Measurements from ENCODE around the gene GARIN3.

The GARIN3 gene

DNA sequence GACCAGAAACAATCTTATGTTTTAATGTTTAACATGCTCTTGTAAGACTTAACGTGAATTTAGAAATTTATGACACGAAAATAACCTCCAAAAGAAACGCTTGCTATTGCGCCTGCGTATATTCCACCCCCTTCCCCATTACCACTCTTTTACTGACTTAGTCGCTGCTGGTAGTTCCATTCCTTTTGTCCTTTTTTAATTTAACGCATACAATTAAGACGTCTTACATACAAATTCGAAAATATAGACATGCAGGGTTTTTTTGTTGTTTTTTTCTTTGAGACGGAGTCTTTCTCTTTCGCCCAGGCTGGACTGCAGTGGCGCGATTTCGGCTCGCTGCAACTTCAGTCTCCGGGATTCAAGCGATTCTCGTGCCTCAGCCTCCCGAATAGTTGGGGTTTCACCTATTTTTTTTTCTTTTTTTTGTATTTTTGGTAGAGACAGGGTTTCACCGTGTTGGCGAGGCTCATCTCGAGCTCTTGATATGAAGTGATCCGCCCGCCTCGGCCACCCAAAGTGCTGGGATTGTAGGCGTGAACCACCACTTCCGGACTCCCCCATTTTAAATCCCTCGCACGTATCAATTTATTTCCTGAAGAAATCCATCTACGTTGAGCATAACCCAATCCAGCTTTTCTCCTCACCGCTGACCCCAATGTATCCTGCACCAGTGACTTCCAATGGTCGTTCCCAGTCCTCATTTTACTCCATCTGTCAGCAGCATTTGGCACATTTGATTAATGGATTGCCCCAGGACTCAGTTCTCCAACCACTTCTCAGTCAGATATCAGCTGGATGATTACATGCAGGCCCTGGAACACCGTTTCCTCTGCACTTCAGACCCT, 22.7 kb downstream of the GARIN3 start:
- DNase-seq (ENCODE audit: low read depth): peak; percentile 32

DNA sequence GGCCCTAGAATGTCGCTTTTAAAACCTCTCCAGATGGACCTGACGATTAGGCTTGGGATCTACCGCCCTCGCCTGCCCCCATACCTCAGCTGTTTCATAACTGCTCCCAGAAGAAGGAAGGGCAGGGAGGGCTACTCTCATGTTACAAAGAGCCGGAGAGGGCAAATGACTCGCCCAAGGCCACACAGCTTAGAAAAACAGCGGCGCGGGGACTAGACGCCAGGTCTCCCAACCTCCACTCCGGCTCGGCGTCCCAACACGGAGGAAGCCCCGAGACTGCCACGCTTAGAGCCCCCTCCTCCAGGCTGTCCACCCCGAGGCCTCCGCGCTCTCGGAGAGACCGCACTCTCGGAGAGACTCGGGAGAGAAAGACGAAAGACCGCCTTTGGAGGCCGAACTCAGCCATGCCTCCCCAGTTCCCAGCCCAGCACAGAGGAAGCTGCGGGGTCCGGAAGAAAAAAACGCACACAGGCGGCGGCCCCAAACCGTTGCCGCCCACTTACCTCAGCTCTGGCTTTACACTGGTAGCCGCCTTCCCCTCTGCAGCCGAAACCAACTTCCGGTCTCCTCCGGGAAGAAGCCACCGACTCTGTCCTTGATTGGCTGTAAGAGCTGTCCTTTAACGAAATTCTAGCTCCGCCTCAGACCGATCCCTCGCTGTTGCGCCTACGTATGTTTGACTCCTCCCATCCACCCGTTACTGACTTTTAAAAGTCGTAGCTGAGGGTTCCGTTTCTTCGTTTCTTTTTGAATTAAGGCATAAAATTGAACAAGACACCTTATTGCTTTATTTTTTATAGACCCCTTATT, 23.5 kb downstream of the GARIN3 start, which contains the start of gene MED7:
MED7 (minus strand) TSS at position 549 of the 810 bp plus-strand sequence. CDS start 3,434 bp downstream, outside the sequence.
- DNase-seq (ENCODE audit: low read depth): peak; percentile 86

DNA sequence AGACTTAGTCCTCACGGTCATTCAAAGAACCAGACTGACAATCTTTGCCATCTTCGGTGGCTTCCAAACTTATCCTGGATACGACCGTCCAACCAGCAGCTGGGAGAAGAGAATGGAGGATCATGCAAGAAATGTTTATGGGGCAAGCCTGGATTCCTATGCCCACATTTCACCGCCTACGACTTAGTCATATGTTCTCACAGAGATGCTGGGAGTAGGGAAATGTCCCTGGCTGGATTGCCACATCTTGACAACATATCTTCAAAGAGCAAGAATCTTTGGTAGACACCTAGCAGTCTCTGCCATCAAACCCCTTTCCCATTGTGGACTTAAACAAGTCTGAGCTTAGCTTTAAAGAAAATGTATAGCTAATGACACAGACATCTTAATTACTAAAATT, 28.4 kb downstream of the GARIN3 start:
- DNase-seq (ENCODE audit: low read depth): no peak

DNA sequence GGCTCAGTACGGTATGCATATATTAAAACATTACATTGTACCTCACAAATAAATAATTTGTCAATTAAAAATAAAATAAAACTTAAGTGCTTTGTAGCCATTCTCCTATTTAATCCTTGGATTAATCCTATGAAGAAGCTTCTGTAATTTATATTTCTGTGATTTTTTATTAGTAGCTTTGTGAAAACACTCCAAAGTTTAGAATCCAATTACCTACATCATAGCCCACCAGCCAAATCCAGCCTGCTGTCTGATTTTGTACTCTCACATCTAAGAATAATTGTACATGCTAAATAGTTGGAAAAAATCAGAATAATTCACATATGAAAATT, 33.8 kb downstream of the GARIN3 start:
- no peak for DNase-seq (ENCODE audit: low read depth)

DNA sequence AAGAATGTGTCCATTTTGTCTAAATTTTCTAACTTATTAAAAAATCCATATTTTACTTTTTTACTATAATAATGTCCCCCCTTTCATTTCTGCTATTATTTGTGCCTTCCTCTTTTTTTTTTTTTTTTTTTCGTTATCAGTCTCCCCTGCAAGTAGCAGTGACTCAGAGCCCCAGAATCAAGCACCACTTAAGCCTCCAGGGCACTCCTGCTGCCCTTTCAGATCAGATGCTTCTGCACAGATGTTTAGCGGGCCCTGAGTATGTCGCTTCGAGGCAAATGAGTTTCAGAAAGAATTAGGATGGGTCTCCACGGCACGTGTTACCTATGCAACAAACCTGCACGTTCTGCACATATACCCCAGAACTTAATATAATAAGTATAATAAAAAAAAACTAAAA, 35.1 kb downstream of the GARIN3 start:
- DNase-seq (ENCODE audit: low read depth): no peak

DNA sequence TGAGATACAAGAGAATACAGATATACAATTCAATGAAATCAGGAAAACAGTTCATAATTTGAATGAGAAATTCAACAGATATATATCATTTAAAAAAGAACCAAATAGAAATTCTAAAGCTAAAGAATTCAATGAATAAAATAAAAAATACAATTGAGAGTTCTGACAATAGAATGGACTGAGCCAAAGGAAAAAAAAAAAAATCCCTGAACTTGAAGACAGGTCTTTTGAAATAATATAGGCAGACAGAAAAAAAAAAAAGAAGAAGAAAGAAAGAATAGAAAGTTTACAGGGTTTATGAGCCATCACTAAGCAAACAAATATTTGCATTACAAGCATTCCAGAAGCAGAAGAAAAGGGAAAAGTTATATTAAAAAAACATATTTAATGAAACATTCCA, 44.4 kb downstream of the GARIN3 start:
- DNase-seq (ENCODE audit: low read depth): no peak

DNA sequence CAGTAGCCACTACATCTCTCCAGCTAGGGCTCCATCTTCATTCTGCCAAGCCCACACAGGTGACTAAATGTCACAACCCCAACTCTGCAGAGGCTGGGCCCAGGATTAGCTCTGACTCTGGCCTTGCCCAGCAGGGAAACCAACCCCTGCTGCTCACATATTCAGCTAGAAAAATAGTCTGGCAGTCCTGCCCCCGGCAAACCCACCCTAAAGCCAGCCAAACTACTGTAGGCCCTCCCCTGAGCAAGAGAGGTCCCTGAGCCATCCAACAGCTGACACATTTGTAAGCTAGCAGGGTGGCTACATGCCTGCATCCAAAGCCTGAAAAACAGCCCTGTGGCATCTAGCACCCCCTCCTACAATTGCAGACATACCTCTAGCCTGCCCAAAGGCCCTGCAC, 46.0 kb downstream of the GARIN3 start:
- no peak for DNase-seq (ENCODE audit: low read depth)

DNA sequence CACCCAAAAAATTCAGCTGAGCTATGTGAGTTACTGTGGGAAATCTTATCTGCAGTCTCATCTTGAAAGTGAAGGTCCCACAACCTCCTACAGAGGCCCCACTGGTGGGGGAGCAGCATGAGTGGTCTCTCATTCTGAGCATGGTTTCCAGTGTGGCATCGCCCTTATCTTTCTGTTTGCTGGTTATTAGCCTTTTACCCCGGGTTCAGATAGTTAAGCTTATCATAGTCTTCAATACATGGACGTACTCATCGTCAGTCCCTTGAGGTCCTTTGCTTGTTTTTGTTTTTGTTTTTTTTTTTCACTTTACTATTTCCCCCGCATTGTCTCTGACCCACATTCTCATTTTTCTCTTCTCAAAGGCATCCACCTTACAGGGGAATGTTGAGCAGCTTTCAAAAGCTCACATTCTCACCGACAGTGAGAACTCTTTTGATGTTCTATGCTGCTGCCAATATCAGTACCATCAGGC, 49.5 kb downstream of the GARIN3 start:
- DNase-seq (ENCODE audit: low read depth): no peak

DNA sequence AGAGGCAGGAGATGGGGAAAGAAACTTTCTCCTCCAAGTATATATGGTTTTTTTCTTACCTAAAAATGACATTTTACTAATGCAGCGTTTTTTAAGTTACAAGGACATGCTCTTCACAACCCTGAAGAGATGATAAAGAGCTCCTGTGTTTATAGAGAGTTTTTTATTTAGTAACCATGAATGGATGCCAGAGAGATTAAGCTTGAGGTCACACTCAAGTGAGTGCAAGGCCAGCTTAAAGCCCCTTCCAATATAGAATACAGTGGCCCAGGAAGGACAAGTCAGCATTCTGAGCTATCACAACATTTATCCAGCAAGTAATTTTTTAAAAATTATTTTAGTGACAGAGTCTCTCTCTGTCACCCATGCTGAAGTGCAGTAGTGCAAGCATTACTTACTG, 50.6 kb downstream of the GARIN3 start:
- DNase-seq (ENCODE audit: low read depth): no peak

DNA sequence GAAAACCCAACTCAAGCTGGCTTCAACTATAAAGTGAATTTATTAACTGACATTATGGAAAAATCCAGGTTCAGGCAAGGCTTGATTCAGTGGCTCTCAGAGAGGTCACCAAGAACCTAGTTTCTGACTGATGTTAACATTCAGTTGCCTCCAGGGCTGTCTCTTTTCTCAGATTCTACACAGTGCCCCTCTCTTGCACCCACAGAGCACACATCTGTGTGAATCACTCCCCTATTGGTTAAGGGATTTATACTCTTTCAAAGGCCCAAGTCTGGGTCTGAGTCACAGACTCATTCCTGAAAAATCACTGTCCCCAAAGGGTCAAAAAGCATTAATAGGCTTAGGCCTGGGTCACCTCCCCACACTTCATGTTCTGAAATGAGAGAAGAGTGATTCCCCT, 51.1 kb downstream of the GARIN3 start:
- no peak for DNase-seq (ENCODE audit: low read depth)

DNA sequence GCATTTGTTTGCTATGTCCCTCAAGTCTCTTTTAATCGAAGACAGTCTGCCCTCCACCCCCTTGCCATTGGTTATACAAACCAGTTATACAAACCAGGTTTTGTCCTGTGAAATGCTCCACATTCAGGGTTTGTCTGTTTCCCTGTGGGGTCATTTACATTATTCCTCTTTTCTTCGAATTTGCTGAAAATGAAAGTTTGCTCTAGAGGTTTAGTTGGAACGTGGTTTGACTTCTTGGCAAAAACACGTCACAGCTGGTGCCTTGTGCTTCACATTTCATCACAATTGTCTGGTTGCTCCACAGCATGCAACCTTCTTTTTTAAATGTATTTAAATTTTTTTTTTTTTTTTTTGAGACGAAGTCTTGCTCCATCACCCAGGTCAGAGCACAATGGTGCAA, 53.1 kb downstream of the GARIN3 start:
- DNase-seq (ENCODE audit: low read depth): no peak
